SW 1271 (cell line): Measurements from ENCODE around the gene AGR3.
A peak's percentile ranks its signal among the peaks of the same experiment; 100 is the strongest.
"Not testable (repeated sequence)": the region's sequence is repeated elsewhere in the genome, so short reads cannot be mapped to it uniquely, and the experiment has no call there.

Experiments used
- DNase-seq, 2 experiments: peaks; one replicate each; lab custom pipeline; 2025; lab: John Stamatoyannopoulos, UW

AGR3 gene

GRCh38 chr7:16891338-16891737 is 9.6 kb upstream of the AGR3 start:
- peak in 1 of 2 experiments; percentile 13 for DNase-seq

GRCh38 chr7:16889851-16890415 is 8.2 kb upstream of the AGR3 start:
- no peak for DNase-seq

- DNase-seq, result no peak
Measured at GRCh38 chr7:16889305-16889704, 7.5 kb upstream of the AGR3 start.

GRCh38 chr7:16883918-16884317 is 2.1 kb upstream of the AGR3 start:
- DNase-seq, result no peak

GRCh38 chr7:16880554-16880953 is 1.2 kb downstream of the AGR3 start:
- DNase-seq, result no peak

GRCh38 chr7:16879181-16879580 is 2.6 kb downstream of the AGR3 start:
- DNase-seq, result no peak

- DNase-seq, result no peak
Measured at GRCh38 chr7:16875861-16876260, 5.9 kb downstream of the AGR3 start.

- no peak for DNase-seq
Measured at GRCh38 chr7:16874066-16874465, 7.7 kb downstream of the AGR3 start.

- DNase-seq, result no peak
Measured at GRCh38 chr7:16867328-16867727, 14.5 kb downstream of the AGR3 start.

GRCh38 chr7:16853189-16853588 is 28.6 kb downstream of the AGR3 start:
- DNase-seq, result not testable (repeated sequence)

GRCh38 chr7:16851829-16852228 is 30.0 kb downstream of the AGR3 start:
- no peak for DNase-seq

- no peak for DNase-seq
Measured at GRCh38 chr7:16850614-16851466, 30.9 kb downstream of the AGR3 start.

- no peak for DNase-seq
Measured at GRCh38 chr7:16849296-16850148, 32.3 kb downstream of the AGR3 start.

- no peak for DNase-seq
Measured at GRCh38 chr7:16847381-16847860, 34.4 kb downstream of the AGR3 start.

- no peak for DNase-seq
Measured at GRCh38 chr7:16846601-16847165, 35.1 kb downstream of the AGR3 start.

- DNase-seq, result no peak
Measured at GRCh38 chr7:16845746-16846145, 36.0 kb downstream of the AGR3 start.

GRCh38 chr7:16841681-16842080 is 40.1 kb downstream of the AGR3 start:
- DNase-seq, result no peak

- no peak for DNase-seq
Measured at GRCh38 chr7:16840094-16840493, 41.7 kb downstream of the AGR3 start.

GRCh38 chr7:16839646-16840045 is 42.1 kb downstream of the AGR3 start:
- DNase-seq, result no peak

- no peak for DNase-seq
Measured at GRCh38 chr7:16838891-16839290, 42.9 kb downstream of the AGR3 start.

- no peak for DNase-seq
Measured at GRCh38 chr7:16838386-16838785, 43.4 kb downstream of the AGR3 start.

GRCh38 chr7:16836481-16836880 is 45.3 kb downstream of the AGR3 start:
- no peak for DNase-seq
